GM11168 (cell line): ENCODE measurements around the gene HOXD4.

Source experiments
- in situ Hi-C: fragments of 300-500 bp; cut with MboI; formaldehyde crosslinking; loops from one replicate; pipeline ENCODE4 v1.12.0; 2022; ENCODE audit warnings: low sequenced_read_pairs; ENCODE audit not compliant: unreplicated experiment

Gene HOXD4

GRCh38 chr2:176112375-176113302, 38.7 kb upstream of the HOXD4 start:
- in situ Hi-C loops, result no loop called here

- in situ Hi-C loops, result no loop called here
Observed at GRCh38 chr2:176114120-176114929, 37.0 kb upstream of the HOXD4 start.

- in situ Hi-C loops, result no loop called here
Observed at GRCh38 chr2:176114930-176115625, 36.3 kb upstream of the HOXD4 start.

DNA sequence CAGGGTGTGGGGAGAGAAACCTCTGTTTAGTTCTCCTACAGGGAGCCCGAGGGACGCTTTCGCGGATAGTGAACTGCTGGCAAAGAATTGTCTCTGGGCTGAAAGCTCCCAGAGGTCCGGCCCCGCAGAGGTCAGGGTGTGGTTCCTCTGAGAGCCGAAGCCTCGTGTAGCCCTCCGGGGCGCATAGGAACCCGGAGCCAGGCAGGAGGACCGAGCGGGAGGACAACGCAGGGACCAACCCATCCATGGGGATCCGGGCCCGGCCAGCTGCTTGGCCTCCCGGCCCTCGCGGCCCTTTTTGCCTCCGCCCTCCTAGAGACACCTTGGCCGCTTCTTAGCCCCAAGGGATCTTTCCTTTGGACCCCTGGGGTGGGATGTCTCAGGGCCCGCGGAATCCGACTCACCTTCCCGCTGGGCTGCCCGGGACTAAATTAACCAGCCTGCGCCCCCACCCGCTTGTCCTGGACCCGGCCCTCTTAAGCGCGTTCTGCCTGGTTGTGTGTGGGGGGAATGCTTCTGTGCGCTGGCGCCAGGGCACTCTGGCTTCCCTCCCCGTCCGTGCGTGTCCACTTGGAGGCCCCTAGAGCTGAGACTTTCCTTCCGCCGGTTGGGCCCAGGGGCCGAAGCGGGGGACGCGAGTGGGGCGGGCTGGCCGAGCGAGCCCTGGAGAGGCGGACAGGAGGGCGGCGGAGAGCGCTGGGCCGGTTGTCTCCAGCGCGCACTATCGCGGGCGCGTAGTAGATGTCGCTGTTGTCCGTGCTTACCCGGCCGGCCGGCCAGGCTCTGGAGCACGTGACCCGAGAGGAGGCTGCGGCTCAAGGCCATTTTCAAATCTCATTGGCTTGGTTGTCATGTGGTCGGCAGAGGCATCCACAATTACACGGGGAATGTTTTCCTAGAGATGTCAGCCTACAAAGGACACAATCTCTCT, 35.2 kb upstream of the HOXD4 start, which contains the start of gene HOXD10:
TSS of gene HOXD10 (plus strand) at position 896 of the 931 bp plus-strand sequence. CDS start 56 bp downstream, outside the sequence.
- in situ Hi-C loops, result no loop called here

DNA sequence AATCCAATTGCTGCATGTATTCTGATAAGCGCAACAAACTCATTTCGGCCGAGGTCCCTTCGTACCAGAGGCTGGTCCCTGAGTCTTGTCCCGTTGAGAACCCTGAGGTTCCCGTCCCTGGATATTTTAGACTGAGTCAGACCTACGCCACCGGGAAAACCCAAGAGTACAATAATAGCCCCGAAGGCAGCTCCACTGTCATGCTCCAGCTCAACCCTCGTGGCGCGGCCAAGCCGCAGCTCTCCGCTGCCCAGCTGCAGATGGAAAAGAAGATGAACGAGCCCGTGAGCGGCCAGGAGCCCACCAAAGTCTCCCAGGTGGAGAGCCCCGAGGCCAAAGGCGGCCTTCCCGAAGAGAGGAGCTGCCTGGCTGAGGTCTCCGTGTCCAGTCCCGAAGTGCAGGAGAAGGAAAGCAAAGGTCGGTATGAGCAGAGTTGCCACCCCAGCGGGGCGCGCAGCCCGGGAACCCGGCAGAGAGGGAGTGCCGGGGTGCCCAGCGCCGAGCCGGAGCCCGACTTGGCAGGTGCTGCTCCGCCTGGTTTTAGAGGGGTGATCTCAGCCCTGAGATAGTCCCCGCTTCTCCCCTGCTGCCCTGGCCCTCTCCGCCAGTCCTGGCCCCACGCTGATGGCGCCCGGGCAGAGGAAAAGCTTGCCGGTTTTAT, 34.1 kb upstream of the HOXD4 start:
- in situ Hi-C loops, result no loop called here

- in situ Hi-C loops, result no loop called here
Observed at GRCh38 chr2:176117823-176118371, 33.5 kb upstream of the HOXD4 start.

- in situ Hi-C loops, result no loop called here
Observed at GRCh38 chr2:176118601-176119339, 32.6 kb upstream of the HOXD4 start.

DNA sequence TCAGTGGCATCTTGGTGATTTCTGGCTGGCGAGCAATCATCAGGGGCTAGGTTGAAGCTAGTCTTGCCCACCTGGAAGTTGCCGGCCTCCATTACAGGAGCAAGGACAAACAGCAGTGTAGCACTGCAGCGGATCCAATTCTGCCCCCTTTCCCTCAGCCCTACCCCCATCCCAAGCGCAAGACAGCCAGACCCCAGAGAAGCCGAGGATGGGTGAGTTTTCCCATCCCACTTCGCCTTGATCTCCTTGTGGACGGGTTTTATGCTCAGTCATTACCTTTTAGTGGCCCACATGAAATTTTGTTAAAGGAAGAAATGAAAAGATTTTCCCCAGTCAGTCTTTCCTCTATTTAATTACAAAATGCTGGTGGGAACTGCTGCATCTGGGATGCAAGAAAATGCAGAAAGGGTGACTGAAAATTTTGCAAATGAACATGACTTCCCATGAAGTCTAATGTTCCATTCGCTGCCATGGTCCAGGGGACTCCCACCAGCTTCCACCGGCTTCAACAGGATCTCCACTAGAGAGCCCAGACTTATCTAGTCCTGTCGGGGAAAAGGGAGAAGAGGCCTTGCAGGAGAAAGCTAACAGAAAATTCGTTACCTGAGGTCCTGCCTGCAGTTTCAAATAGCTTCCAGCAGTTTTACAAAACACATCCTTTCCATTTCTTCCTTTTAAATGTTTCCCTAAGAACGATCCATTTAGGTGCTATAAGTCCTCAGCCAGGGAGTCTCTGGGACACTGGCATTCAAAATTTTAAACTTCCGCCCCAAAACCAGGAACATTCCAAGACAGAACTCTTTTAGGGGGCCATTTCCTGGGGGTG, 30.8 kb upstream of the HOXD4 start:
- in situ Hi-C loops, result loop anchor here (10.0 kb wide), 2 partner anchors 514 to 1024 kb away; no protein-coding TSS in a partner anchor

GRCh38 chr2:176121190-176122051, 29.9 kb upstream of the HOXD4 start:
- in situ Hi-C loops, result loop anchor here (10.0 kb wide), 2 partner anchors 513 to 1023 kb away; no protein-coding TSS in a partner anchor

DNA sequence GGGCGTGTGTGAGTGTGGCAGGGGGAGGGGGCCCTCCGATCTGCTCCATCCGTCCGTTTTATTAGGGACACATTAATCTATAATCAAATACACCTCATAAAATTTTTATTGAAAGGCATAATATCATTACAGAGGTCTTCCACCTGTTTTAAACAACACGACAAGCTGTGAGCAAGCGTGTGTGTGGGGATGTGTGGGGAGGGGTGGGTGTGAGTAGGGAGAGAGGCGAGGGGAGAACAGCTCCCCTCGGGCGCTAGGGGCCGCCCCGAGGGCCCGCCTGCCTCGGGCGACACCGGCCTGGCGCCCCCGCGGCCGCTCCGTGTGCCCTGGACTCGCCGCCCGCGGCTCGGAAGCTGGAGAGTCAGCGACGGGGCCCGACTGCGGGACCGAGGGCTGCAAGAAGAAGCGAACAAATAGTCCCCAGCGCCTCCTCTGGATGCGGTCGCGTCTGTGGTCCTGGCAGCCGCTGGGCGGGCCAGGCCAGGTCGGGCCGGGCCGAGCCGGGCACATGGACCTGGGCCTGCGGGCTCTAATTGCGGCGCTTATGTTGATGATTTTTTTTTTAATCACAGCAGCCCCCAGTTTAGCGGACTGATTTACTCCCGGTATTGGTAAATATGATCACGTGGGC, 29.2 kb upstream of the HOXD4 start:
- in situ Hi-C loops, result loop anchor here (10.0 kb wide), 2 partner anchors 513 to 1023 kb away; no protein-coding TSS in a partner anchor

DNA sequence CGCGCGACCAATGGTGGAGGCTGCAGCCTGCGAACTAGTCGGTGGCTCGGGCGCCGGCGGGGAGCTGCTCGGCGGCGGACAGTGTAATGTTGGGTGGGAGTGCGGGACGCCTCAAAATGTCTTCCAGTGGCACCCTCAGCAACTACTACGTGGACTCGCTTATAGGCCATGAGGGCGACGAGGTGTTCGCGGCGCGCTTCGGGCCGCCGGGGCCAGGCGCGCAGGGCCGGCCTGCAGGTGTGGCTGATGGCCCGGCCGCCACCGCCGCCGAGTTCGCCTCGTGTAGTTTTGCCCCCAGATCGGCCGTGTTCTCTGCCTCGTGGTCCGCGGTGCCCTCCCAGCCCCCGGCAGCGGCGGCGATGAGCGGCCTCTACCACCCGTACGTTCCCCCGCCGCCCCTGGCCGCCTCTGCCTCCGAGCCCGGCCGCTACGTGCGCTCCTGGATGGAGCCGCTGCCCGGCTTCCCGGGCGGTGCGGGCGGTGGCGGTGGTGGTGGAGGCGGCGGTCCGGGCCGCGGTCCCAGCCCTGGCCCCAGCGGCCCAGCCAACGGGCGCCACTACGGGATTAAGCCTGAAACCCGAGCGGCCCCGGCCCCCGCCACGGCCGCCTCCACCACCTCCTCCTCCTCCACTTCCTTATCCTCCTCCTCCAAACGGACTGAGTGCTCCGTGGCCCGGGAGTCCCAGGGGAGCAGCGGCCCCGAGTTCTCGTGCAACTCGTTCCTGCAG, 28.5 kb upstream of the HOXD4 start, which contains the start of gene HOXD9:
TSS of gene HOXD9 (plus strand) at position 37 of the 728 bp plus-strand sequence. CDS start at position 87, 50 bp downstream.
- in situ Hi-C loops, result loop anchor here (10.0 kb wide), 2 partner anchors 512 to 1022 kb away; no protein-coding TSS in a partner anchor

- in situ Hi-C loops, result loop anchor here (10.0 kb wide), 2 partner anchors 511 to 1021 kb away; no protein-coding TSS in a partner anchor
Observed at GRCh38 chr2:176123411-176124109, 27.8 kb upstream of the HOXD4 start.

DNA sequence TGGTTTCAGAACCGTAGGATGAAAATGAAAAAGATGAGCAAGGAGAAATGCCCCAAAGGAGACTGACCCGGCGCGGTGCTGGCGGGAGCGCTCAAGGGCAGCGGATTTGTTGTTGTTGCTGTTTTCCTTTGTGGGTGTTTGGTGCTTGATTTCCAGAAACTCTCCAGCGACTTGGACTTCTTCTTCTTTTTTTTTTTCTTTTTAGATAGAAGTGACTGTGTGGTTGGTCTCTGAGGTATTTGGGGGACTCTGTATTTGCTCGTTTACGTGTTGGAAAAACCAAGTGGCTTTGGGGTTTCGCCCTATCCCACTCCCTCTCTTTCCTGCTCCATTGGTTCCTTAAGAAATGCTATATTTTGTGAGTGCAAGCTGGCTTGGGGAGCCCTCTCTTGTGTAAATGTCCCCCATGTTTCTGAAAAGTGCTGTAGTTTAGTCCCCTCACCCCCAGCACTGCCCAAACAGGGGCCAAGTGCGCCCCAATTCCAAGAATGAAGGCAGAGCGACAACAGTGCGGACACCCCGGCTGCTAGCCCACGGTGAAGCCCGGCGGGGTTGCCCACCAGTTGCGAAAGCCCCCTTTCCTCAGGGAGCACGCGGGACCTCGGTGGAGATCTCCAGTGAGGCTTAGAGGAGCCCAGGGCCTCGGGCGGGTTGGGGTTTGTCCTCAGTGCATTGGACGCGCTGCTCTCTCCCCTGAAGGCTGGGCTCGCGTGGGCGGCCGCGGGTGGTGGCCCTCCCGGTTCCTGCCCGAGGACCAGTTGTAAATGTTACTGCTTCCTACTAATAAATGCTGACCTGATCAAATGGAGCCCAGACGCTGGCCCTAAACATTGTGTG, 27.0 kb upstream of the HOXD4 start:
- in situ Hi-C loops, result loop anchor here (10.0 kb wide), 2 partner anchors 510 to 1020 kb away; no protein-coding TSS in a partner anchor
